CD4-positive, alpha-beta T cell treated with Interleukin-6 at 100 ng/mL for 8 hours (primary cell): Measurements from ENCODE around the gene MINAR1.

Source experiments
- DNase-seq: peaks from one replicate; pipeline ENCODE4 v3.0.0-alpha.2; 2020; ENCODE audit warnings: mixed read lengths, low spot score

Gene MINAR1

DNA sequence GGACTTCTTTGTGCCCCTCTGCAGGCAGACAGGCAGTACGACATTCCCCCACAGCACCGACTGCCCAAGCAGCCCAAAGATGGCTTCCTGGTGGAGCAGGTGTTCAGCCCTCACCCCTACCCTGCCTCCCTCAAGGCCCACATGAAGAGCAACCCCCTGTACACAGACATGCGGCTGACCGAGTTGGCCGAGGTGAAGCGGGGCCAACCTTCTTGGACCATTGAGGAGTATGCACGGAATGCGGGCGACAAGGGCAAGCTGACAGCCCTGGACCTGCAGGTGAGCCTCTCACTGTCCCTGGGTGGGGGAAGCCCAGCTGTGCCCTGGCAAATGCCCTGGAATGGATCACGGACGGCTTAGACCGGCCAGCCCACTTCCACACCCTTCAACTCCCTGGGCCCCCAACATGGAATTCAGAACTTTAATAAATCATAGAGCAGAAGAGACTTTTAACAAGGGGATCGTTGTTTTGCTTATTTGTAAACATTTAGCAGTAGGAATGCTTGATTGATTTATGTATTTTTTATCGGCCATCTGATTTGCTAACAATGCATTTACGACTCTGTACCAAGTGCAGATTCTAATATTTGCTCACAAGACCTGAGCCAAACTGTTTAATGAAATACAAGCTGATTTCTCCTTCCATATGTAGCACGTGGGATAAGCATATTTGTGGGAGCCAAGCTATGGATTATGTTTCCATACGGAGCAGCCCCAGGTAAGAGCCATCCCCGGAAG is 31.1 kb downstream of the MINAR1 start:
- DNase-seq, result no peak

- DNase-seq, result no peak
Measured at GRCh38 chr15:79463781-79464270, 31.7 kb downstream of the MINAR1 start.

DNA sequence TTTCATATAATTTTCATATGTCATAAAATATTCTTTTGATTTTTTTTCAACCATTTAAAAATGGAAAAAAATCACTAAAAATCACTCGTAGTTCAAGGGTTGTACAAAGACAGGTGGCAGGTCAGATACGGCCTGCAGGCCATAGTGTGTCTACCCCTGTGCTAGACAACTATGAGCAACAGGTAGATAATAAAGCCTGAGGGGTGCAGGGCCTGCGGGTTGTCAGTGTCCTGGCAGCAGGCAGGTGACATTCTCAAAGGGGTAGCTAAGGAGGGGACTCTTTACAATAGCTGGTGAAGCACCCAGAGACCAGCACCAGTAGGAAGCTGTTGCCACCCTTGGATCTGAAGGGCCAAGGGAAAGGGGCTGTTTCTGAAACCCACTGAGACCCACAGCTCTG is 34.4 kb downstream of the MINAR1 start:
- no peak for DNase-seq

DNA sequence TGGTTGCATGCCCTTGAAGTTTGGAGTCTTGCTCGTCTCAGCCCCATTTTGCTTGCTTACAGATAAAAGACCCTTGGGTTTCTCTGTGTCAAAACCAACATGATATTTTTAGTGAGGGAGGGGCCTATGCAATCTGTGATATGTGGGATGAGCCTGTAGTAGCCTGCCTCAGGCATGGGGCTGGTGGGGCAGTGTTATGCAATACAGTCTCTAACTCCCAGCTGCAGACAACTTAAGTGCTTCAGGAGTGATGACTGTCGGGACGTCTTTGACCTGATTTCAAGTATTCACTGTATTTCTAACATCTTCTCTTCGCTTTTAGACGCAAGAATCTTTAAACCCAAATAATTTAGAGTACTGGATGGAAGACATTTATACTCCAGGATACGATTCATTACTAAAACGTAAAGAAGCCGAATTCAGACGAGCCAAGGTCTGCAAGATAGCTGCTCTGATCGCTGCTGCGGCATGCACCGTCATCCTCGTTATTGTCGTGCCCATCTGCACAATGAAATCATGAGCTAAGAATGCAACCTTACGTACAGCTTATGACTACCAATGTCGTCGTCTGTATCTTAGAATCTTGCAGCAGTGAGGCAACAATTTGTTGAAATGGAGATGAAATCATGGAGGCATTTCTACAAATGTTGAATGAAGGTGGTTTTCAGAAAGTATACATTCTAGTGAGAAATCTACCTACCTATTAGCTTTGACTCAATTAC is 35.9 kb downstream of the MINAR1 start:
- no peak for DNase-seq

DNA sequence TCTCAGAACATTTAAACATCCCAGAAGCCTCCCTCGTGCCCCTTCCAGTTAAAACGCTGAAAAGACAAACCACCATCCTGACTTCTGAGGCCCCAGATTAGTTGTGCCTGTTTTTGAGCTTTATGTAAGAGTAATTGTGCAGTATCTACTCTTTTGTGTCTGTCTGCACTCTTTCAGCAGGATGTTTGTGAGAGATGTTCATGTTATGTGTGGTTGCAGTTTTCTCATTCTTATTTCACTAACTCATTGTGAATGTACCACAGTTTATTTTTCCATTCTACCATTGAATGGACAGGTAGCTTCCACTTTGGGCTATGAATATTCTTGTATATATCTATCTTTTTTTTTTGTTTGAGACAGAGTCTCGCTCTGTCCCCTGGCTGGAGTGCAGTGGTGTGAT is 40.3 kb downstream of the MINAR1 start:
- no peak for DNase-seq

DNA sequence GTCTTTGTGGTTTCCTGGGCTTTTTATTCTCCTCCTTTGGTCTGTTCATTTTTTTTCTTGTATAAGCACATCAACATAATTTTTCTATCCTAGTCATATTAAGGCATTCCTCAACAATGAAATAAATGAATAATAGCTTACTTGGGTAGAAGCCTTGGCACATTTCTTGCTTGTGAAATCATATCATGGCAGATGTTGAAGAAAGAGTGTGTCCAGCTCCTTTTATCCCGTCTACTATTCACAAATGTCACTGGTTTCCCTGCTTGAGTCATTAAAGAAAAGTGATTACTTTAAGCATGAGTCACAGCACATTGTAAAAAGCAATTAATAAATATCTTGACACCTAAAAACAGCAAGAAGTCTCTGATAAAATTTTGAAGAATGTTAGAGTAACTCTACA is 42.1 kb downstream of the MINAR1 start:
- DNase-seq, result no peak

- no peak for DNase-seq
Measured at GRCh38 chr15:79475306-79475705, 43.2 kb downstream of the MINAR1 start.

GRCh38 chr15:79478108-79478507 is 46.0 kb downstream of the MINAR1 start:
- DNase-seq, result no peak

DNA sequence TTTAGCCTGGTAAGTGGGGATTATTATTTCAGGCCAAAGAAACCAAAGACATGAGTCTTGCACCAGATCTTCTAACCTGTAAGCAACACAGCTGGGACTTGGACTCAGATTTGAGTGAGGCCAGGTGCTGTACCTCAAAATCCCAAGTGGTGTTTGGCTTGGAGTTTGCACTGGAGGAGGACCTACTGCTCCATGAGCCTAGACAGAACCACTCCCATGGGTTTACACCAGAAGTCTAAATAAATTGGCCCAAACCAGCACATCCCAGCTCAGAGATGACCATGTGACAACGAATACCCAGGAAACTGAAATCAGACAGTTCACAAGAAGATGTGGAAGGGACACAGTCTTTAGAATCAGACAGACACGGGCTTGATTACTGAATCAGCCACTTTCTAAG is 47.5 kb downstream of the MINAR1 start:
- DNase-seq, result no peak

DNA sequence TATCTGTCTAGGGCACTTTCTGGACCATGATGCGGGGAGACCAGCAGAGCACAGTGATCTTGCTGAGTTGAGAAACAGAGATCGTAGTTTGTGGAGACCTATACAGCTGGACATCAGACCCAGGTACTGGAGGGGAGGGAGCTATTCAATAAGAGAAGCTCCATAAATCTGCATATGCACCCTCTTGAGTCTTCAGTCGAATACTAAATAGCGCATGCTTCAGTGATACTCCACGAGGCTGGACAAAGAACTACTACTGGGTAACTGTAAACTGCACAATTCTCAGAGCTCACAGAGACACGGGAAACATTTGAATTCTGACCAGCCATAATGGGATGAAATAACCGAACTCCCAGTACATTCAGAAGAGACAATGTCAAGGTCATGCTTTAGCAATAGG is 49.7 kb downstream of the MINAR1 start:
- DNase-seq, result no peak
